IgD-negative memory B cell (primary cell): Measurements from ENCODE around the gene MSANTD1. TPM values are rescaled to one million over a fixed set of nuclear protein-coding genes. Genes with fewer than 3 reads are reported as not detected.

Source experiments
- polyA plus RNA-seq: library from polyadenylated mRNA; unstranded; fragments of 300-500 nt; fragmentation: Illumina TruSeq; gene quantifications from one replicate; pipeline ENCODE4 v1.2.3, GENCODE V29; 2021

The MSANTD1 gene
- polyA plus RNA-seq, 1 donor from 2014 or later = not detected

Other genes starting within 250 kb of the MSANTD1 start
- gene HTT-AS, start 174.6 kb upstream of the MSANTD1 start, polyA plus RNA-seq = not detected
- gene HTT, start 174.5 kb upstream of the MSANTD1 start, polyA plus RNA-seq = 10.0 TPM
- gene RGS12, start 43.9 kb downstream of the MSANTD1 start, polyA plus RNA-seq = 0.81 TPM
- gene HGFAC, start 192.8 kb downstream of the MSANTD1 start, polyA plus RNA-seq = not detected
- 25.2 TPM for gene DOK7, start 214.1 kb downstream of the MSANTD1 start, polyA plus RNA-seq